RWPE2 (cell line): ENCODE data around the gene ZNF48.

Source experiments
- ATAC-seq: fragments of 200-7000 bp; cut with Tn5 transposase; 3 replicates; pipeline ENCODE4 v1.9.1; 2021; ENCODE audit warnings: low read depth
- DNase-seq: peaks from one replicate; pipeline ENCODE4 v3.0.0-alpha.2; 2020; ENCODE audit warnings: low spot score
- H3K27ac ChIP-seq: fragments of 450-650 bp; 2 replicates; pipeline ENCODE4 v1.5.1; 2017; ENCODE audit warnings: mild to moderate bottlenecking; ENCODE audit not compliant: poor library complexity, severe bottlenecking
- H3K27me3 ChIP-seq: fragments of 250-450 bp; sonication (Bioruptor Pico); 2 replicates; pipeline ENCODE4 v1.5.1; 2021; ENCODE audit warnings: mild to moderate bottlenecking, moderate library complexity; ENCODE audit not compliant: insufficient read depth, poor library complexity, severe bottlenecking
- H3K36me3 ChIP-seq: fragments of 250-450 bp; sonication (Bioruptor Pico); 2 replicates; pipeline ENCODE4 v1.5.1; 2020; ENCODE audit warnings: low read depth, mild to moderate bottlenecking, moderate library complexity
- H3K4me1 ChIP-seq: fragments of 250-450 bp; sonication (Bioruptor Pico); 2 replicates; pipeline ENCODE4 v1.5.1; 2021; ENCODE audit warnings: mild to moderate bottlenecking, moderate library complexity; ENCODE audit not compliant: insufficient read depth, poor library complexity, severe bottlenecking
- H3K4me3 ChIP-seq: fragments of 250-450 bp; sonication (Bioruptor Pico); 2 replicates; pipeline ENCODE4 v1.5.1; 2021; ENCODE audit warnings: mild to moderate bottlenecking, moderate library complexity; ENCODE audit not compliant: severe bottlenecking
- H3K9me3 ChIP-seq: fragments of 250-450 bp; sonication (Bioruptor Pico); 2 replicates; pipeline ENCODE4 v1.5.1; 2021; ENCODE audit warnings: mild to moderate bottlenecking, moderate library complexity; ENCODE audit not compliant: severe bottlenecking
- CTCF ChIP-seq: fragments of 450-650 bp; IDR thresholded peaks from one replicate; pipeline ENCODE4 v1.5.1; 2017; ENCODE audit warnings: mild to moderate bottlenecking, moderate library complexity; ENCODE audit not compliant: poor library complexity, severe bottlenecking

ZNF48 gene

GRCh38 chr16:30407102-30407803 lies 12.0 kb downstream of the ZNF48 start, which contains the start of gene ZNF771:
Gene ZNF771, plus strand, starts transcription at chr16:30407606. Its CDS starts 448 bp downstream, at chr16:30408054.
- peak; percentile 86 for DNase-seq
- no peaks in the 10 kb centered on the region for H3K27me3 ChIP-seq
- peak; percentile 84 for ATAC-seq
- H3K9me3 ChIP-seq = no peaks in the 10 kb centered on the region
- no peak for TF ChIP-seq CTCF
- H3K36me3 ChIP-seq = peaks cover 22% of the 10 kb centered on the region
- no peaks in the 10 kb centered on the region for H3K4me1 ChIP-seq
- H3K27ac ChIP-seq = peak within 1 kb of the TSS; percentile 41
- H3K4me3 ChIP-seq = peak within 1 kb of the TSS; percentile 62

- Histone ChIP-seq H3K4me3 (peak overlapping the region; percentile 62), H3K9me3 (no peaks in the 10 kb centered on the region), H3K27ac (peak overlapping the region; percentile 41), H3K36me3 (peaks cover 26% of the 10 kb centered on the region), H3K27me3 (no peaks in the 10 kb centered on the region), H3K4me1 (no peaks in the 10 kb centered on the region)
- ATAC-seq (peak; percentile 9; the same call in 1 of the 3 replicates), DNase-seq (no peak)
- no peak for TF ChIP-seq CTCF
These were observed 12.7 kb downstream of the ZNF48 start for GRCh38 chr16:30407804-30408534.

GRCh38 chr16:30409125-30410060 lies 14.2 kb downstream of the ZNF48 start:
- H3K27me3 ChIP-seq = no peaks in the 10 kb centered on the region
- no peaks in the 10 kb centered on the region for H3K4me1 ChIP-seq
- H3K4me3 ChIP-seq = no peak overlapping the region
- H3K27ac ChIP-seq = peak overlapping the region; percentile 14
- DNase-seq (peak; percentile 77), ATAC-seq (peak; percentile 72)
- H3K9me3 ChIP-seq = no peaks in the 10 kb centered on the region
- peaks cover 31% of the 10 kb centered on the region for H3K36me3 ChIP-seq
- peak; percentile 95 for TF ChIP-seq CTCF

GRCh38 chr16:30413112-30413806 lies 18.0 kb downstream of the ZNF48 start:
- Histone ChIP-seq H3K4me3 (no peak overlapping the region), H3K27me3 (no peaks in the 10 kb centered on the region), H3K9me3 (no peaks in the 10 kb centered on the region), H3K36me3 (peaks cover 29% of the 10 kb centered on the region), H3K4me1 (no peaks in the 10 kb centered on the region), H3K27ac (no peak overlapping the region)
- no peak for ATAC-seq
- TF ChIP-seq CTCF = no peak
- DNase-seq = no peak
